ENCODE results near the gene ICA1. TPM values are rescaled to one million over a fixed set of nuclear protein-coding genes. Genes with fewer than 3 reads are reported as not detected.
"Not testable (repeated sequence)": the region's sequence is repeated elsewhere in the genome, so short reads cannot be mapped to it uniquely, and the experiment has no call there.

The ICA1 gene
- polyA plus RNA-seq, 2 of the 4 experiments (the other 2 are of a cell fraction) = 0.66 to 2.0 TPM

DNA sequence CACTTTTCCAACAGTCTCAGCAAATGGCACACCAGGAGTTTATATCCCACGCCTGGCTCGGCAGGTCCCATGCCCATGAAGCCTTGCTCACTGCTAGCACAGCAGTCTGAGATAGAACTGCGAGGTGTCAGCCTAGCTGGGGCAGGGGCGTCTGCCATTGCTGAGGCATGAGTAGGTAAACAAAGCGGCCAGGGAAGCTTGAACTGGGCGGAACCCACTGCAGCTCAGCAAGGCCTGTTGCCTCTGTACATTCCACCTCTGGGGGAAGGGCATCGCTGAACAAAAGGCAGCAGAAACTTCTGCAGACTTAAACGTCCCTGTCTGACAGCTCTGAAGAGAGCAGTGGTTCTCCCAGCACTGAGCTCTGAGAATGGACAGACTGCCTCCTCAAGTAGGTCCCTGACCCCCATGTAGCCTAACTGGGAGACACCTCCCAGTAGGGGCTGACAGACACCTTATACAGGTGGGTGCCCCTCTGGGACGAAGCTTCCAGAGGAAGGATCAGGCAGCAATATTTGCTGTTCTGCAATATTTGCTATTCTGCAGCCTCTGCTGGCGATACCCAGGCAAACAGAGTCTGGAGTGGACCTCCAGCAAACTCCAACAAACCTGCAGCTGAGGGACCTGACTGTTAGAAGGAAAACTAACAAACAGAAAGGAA is 22.1 kb downstream of the ICA1 start:
- DNase-seq (ENCODE audit: low read depth in 1 of 2, low spot score in 1 of 2) = peak in 1 of 2 experiments; percentile 5
- H3K9me3 ChIP-seq, POLR2A ChIA-PET, H3K4me1 ChIP-seq, H3K4me3 ChIP-seq, H3K27ac ChIP-seq, FAIRE-seq, ATAC-seq: not testable (repeated sequence)
- H3K4me2 ChIP-seq = peak overlapping the region; percentile 38
- WGBS (ENCODE audit: missing lambda C conversion rate) = 11% methylated on average over 9 of the region's 10 CpGs
- CTCF ChIA-PET = interaction anchor here (2.1 kb wide), 1 partner anchor 56 kb away, joined by 7 read pairs; no protein-coding TSS in a partner anchor

DNA sequence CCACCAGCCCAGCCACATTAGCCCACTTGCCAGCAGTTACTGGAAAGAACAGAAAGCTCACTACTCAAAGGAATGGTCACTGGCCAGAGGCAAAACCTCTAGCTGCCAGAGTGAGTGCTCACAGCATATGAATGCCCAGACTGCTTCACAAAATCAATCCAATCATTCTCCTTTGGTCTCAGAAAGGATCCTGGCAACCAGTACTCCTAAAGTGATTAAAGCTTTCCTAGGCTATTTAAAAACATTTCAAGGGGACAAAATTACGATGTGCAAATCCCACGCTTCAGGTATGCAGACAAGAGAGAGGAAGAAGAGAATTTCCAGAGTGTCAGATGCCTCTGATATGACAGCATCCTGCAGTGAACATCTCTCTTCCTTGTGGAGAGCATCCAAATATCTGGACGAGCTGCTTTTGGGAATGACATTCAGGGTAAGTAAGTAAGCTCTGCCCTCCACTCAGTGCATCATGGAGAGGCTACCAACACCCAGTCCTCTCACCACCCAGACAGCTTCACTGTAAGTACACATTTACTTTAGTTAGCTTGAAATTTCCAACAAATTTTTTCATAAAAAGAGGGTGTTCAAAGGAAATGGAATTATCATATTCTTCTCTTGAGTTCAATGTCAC is 25.1 kb downstream of the ICA1 start:
- no peak overlapping the region for H3K4me3 ChIP-seq
- no peak for DNase-seq (ENCODE audit: low read depth in 1 of 2, low spot score in 1 of 2)
- 0% methylated on average over 3 of the region's 3 CpGs for WGBS (ENCODE audit: missing lambda C conversion rate)
- peak; percentile 43 to 77; a peak in 3 of 6 replicates for ATAC-seq
- ChIA-PET CTCF (no interaction called here), POLR2A (no interaction called here)
- no peak overlapping the region for H3K4me2 ChIP-seq
- H3K9me3 ChIP-seq = no peaks in the 10 kb centered on the region
- no peaks in the 10 kb centered on the region for H3K4me1 ChIP-seq
- TF ChIP-seq KDM1A (IDR thresholded peaks at IDR 0.05; ENCODE audit: low read depth) = no peak
- TF ChIP-seq EHMT2 (IDR thresholded peaks at IDR 0.05; ENCODE audit: low read depth) = no peak
- TF ChIP-seq, protein P1, sequence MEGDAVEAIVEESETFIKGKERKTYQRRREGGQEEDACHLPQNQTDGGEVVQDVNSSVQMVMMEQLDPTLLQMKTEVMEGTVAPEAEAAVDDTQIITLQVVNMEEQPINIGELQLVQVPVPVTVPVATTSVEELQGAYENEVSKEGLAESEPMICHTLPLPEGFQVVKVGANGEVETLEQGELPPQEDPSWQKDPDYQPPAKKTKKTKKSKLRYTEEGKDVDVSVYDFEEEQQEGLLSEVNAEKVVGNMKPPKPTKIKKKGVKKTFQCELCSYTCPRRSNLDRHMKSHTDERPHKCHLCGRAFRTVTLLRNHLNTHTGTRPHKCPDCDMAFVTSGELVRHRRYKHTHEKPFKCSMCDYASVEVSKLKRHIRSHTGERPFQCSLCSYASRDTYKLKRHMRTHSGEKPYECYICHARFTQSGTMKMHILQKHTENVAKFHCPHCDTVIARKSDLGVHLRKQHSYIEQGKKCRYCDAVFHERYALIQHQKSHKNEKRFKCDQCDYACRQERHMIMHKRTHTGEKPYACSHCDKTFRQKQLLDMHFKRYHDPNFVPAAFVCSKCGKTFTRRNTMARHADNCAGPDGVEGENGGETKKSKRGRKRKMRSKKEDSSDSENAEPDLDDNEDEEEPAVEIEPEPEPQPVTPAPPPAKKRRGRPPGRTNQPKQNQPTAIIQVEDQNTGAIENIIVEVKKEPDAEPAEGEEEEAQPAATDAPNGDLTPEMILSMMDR (IDR thresholded peaks at IDR 0.05) = no peak
- no peak for TF ChIP-seq EP300 (IDR thresholded peaks at IDR 0.05)
- TF ChIP-seq CBX8 (IDR thresholded peaks at IDR 0.05) = no peak
- FAIRE-seq = no peak
- H3K27ac ChIP-seq = no peak overlapping the region

DNA sequence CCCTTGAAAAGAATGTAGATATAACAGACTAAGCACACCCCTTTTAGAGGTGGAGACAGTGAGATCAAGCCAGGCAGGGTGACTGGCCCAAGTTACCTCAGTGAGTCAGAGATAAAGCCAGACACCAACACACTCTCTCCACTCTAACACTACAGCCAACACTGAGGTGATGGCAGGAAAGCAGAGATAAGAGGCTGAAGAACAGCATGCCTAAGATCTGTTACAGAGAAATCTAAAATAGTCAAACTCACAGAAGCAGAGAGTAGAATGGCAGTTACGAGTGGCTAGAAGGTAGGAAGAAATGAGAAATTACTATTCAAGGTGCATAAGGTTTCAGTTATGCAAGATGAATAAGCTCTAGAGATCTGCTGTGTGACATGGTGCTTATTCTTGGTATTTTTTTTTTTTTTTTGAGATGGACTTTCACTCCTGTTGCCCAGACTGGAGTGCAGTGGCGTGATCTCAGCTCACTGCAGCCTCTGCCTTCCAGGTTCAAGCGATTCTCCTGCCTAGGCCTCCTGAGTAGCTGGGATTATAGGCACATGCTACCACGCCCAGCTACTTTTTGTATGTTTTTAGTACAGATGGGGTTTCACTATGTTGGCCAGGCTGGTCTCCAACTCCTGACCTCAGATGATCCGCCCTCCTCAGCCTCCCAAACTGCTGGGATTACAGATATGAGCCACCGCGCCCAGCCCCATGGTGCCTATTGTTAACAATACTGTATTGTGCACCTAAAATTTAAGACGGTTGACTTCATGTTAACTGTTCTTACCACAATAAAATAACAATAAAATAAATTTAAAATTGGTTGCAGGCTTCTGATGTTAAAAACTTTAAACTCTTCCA is 28.7 kb downstream of the ICA1 start:
- DNase-seq (ENCODE audit: low read depth in 1 of 2, low spot score in 1 of 2) (no peak), ATAC-seq (0 out of 6 replicates have a peak, but pooled peaks have one; percentile 33 to 54), FAIRE-seq (no peak)
- ChIA-PET POLR2A (no interaction called here), CTCF (interaction anchor here (0.7 to 0.9 kb wide), 2 partner anchors 23 to 63 kb away, joined by 3 to 4 read pairs; no protein-coding TSS in a partner anchor)
- WGBS (ENCODE audit: missing lambda C conversion rate) = 75% methylated on average over 8 of the region's 8 CpGs
- no peak overlapping the region for H3K4me2 ChIP-seq
- no peaks in the 10 kb centered on the region for H3K9me3 ChIP-seq
- TF ChIP-seq HDAC2 (IDR thresholded peaks at IDR 0.05) (no peak), TFCP2L1 (CRISPR knock-in tag; IDR thresholded peaks at IDR 0.05) (no peak), RCOR1 (IDR thresholded peaks at IDR 0.05; ENCODE audit: low read depth, low read length) (no peak), RAD21 (conservative IDR thresholded peaks at IDR 0.05 in 1 of 2, IDR thresholded peaks at IDR 0.05 in 1 of 2) (no peak), CHD4 (IDR thresholded peaks at IDR 0.05; ENCODE audit: borderline replicate concordance) (no peak), ZNF302 (CRISPR knock-in tag; IDR thresholded peaks at IDR 0.05) (no peak), POLR2A (IDR thresholded peaks at IDR 0.05; ENCODE audit: low read length) (no peak), JUN (IDR thresholded peaks at IDR 0.05) (no peak), HEYL (CRISPR knock-in tag; IDR thresholded peaks at IDR 0.05) (no peak), EP300 (IDR thresholded peaks at IDR 0.05) (no peak), RNF2 (IDR thresholded peaks at IDR 0.05; ENCODE audit: borderline replicate concordance, low read depth) (no peak)
- no peak overlapping the region for H3K27ac ChIP-seq
- no peak overlapping the region for H3K4me3 ChIP-seq
- H3K4me1 ChIP-seq = no peaks in the 10 kb centered on the region

DNA sequence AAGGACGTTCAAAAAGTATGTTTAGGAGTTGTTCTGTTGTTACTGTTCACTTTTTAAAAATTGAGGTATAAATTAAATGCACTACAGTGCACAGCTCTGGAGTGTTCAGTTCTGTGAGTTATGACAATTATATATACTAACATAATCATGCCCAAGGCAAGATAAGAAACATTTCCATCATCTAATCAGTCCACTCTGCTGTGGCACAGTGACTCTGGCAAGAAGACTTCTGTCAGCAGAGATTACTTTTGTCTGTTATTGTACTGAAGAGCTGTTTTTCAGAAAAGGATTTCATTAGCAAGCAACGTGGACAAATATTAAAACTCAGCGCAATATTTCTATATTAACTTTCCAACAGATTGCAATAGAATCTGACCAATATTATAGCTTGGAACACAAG is 32.0 kb downstream of the ICA1 start:
- Histone ChIP-seq H3K4me1 (no peaks in the 10 kb centered on the region), H3K4me3 (no peak overlapping the region), H3K4me2 (no peak overlapping the region), H3K27ac (no peak overlapping the region), H3K9me3 (no peaks in the 10 kb centered on the region)
- ATAC-seq (no peak), FAIRE-seq (no peak), DNase-seq (ENCODE audit: low read depth in 1 of 2, low spot score in 1 of 2) (no peak)
- ChIA-PET POLR2A (no interaction called here), CTCF (no interaction called here)
- 36% methylated on average over 3 of the region's 3 CpGs for WGBS (ENCODE audit: missing lambda C conversion rate)
- TF ChIP-seq CBX8 (IDR thresholded peaks at IDR 0.05) = no peak
- no peak for TF ChIP-seq RFX5 (IDR thresholded peaks at IDR 0.05)
- TF ChIP-seq RARB (CRISPR knock-in tag; IDR thresholded peaks at IDR 0.05) = no peak
- no peak for TF ChIP-seq KDM5A (IDR thresholded peaks at IDR 0.05)
- no peak for TF ChIP-seq JUNB (IDR thresholded peaks at IDR 0.05)
